GM12878 (cell line): ENCODE data around the gene CLTCL1. TPM values are rescaled to one million over a fixed set of nuclear protein-coding genes. Genes with fewer than 3 reads are reported as not detected.

Experiments used
- ATAC-seq: fragments of 200-7000 bp; cut with Tn5 transposase; 3 replicates; pipeline ENCODE4 v1.9.1; 2020; ENCODE audit warnings: mild to moderate bottlenecking, moderate library complexity
- BruUV-seq: library from RNA; stranded (reverse); fragments of 400-500 nt; replicated peaks from 2 replicates; lab custom pipeline; 2021; lab: Mats Ljungman, UMichigan
- CTCF ChIA-PET: fragments of 300-600 bp; sonication (Branson Sonifier 250); formaldehyde crosslinking; extraction: SDS; loops from one replicate; lab custom pipeline; 2021; ENCODE audit warnings: inconsistent platforms; lab: Yijun Ruan, JAX
- POLR2A ChIA-PET: fragments of 350-600 bp; formaldehyde crosslinking; extraction: SDS; loops from one replicate; lab custom pipeline; 2021; ENCODE audit warnings: inconsistent platforms; lab: Charles Lee
- RAD21 ChIA-PET: fragments of 300-600 bp; sonication (Branson Sonifier 250); formaldehyde crosslinking; loops from one replicate; lab custom pipeline; 2023; ENCODE audit warnings: antibody characterized with exemption; ENCODE audit not compliant: unreplicated experiment; lab: Charles Lee
- SMC1A ChIA-PET: fragments of 300-600 bp; sonication (Branson Sonifier 250); formaldehyde crosslinking; loops from one replicate; lab custom pipeline; 2023; ENCODE audit not compliant: unreplicated experiment, uncharacterized antibody; lab: Charles Lee
- DNase-seq: peaks from one replicate; pipeline ENCODE4 v3.0.0-alpha.2; 2011; ENCODE audit warnings: low read depth, low spot score
- FAIRE-seq: peaks from 3 replicates; lab custom pipeline; 2011; peaks lifted over from hg19 to GRCh38; lab: Jason Lieb, UNC
- H2AFZ ChIP-seq: 2 replicates; pipeline ENCODE4 v1.6.0; 2011; ENCODE audit warnings: low read depth, low read length, control low read depth; ENCODE audit not compliant: control insufficient read depth
- H3K27ac ChIP-seq: 2 replicates; pipeline ENCODE4 v1.5.1; 2011; ENCODE audit warnings: control low read depth; ENCODE audit not compliant: control insufficient read depth, insufficient read depth
- H3K27me3 ChIP-seq, 2 experiments: replicated peaks in 1 of 2; 2 replicates each; pipeline versions ENCODE4 v1.6.0 to v1.6.1; 2011; ENCODE audit warnings: low read length in 1 of 2; ENCODE audit not compliant: control insufficient read depth in 2 of 2, insufficient read depth in 2 of 2
- H3K36me3 ChIP-seq, 2 experiments: 2 replicates each; pipeline ENCODE4 v1.5.1; 2011; ENCODE audit warnings: low read length in 1 of 2; ENCODE audit not compliant: control insufficient read depth in 2 of 2, insufficient read depth in 2 of 2
- H3K4me1 ChIP-seq: 2 replicates; pipeline ENCODE4 v1.6.1; 2011; ENCODE audit warnings: mild to moderate bottlenecking, low read length, moderate library complexity, mixed read lengths; ENCODE audit not compliant: control insufficient read depth, insufficient read depth
- H3K4me2 ChIP-seq: 2 replicates; pipeline ENCODE4 v1.6.0; 2011; ENCODE audit warnings: control low read depth; ENCODE audit not compliant: control insufficient read depth, insufficient read depth
- H3K4me3 ChIP-seq: fragments of 200-600 bp; sonication (generic); 2 replicates; pipeline ENCODE4 v1.5.1; 2016
- H3K79me2 ChIP-seq: 2 replicates; pipeline ENCODE4 v1.6.0; 2011; ENCODE audit warnings: low read length; ENCODE audit not compliant: control insufficient read depth, insufficient read depth
- H3K9ac ChIP-seq: 2 replicates; pipeline ENCODE4 v1.8.0; 2011; ENCODE audit warnings: low read length, control low read depth, mixed read lengths; ENCODE audit not compliant: control insufficient read depth, insufficient read depth
- H3K9me3 ChIP-seq: replicated peaks from 3 replicates; pipeline ENCODE4 v1.5.1; 2011; ENCODE audit warnings: mild to moderate bottlenecking, low read length; ENCODE audit not compliant: control insufficient read depth, insufficient read depth
- H4K20me1 ChIP-seq: 2 replicates; pipeline ENCODE4 v1.6.0; 2011; ENCODE audit not compliant: control insufficient read depth, insufficient read depth
- BHLHE40 ChIP-seq, 2 experiments: fragments of 450-650 bp in 1 of 2; IDR thresholded peaks; 2 replicates each; pipeline ENCODE4 v1.6.1; 2011 to 2017; ENCODE audit warnings: low read depth in 2 of 2, borderline replicate concordance in 1 of 2, improper control_type of control experiment in 1 of 2, low read length in 1 of 2, mild to moderate bottlenecking in 1 of 2
- CBX3 ChIP-seq: fragments of 200-600 bp; sonication (generic); IDR thresholded peaks from 2 replicates; pipeline ENCODE4 v1.6.1; 2016; ENCODE audit warnings: low read depth, borderline replicate concordance
- EED ChIP-seq: sonication (generic); IDR thresholded peaks from 2 replicates; pipeline ENCODE4 v1.6.1; 2016; ENCODE audit warnings: antibody characterized with exemption, low read depth
- IKZF1 ChIP-seq: fragments of 450-650 bp; conservative IDR thresholded peaks from 2 replicates; pipeline ENCODE4 v1.6.1; 2017; ENCODE audit warnings: antibody characterized with exemption, mild to moderate bottlenecking
- JUNB ChIP-seq: IDR thresholded peaks from 2 replicates; pipeline ENCODE4 v1.6.1; 2016; ENCODE audit warnings: antibody characterized with exemption, mild to moderate bottlenecking
- PAX5 ChIP-seq: IDR thresholded peaks from 2 replicates; pipeline ENCODE4 v1.6.1; 2011; ENCODE audit warnings: low read depth, low read length, borderline replicate concordance
- SIX5 ChIP-seq: IDR thresholded peaks from 2 replicates; pipeline ENCODE4 v1.6.1; 2011; ENCODE audit warnings: mild to moderate bottlenecking, low read depth, low read length, moderate library complexity; ENCODE audit not compliant: severe bottlenecking
- WGBS: methylation state at CpG from one replicate; pipeline ENCODE4 v1.1.6; 2016; ENCODE audit warnings: low lambda C conversion rate; ENCODE audit not compliant: insufficient replicate concordance, insufficient coverage; ENCODE audit errors: missing lambda C conversion rate; 5-methylcytosine and 5-hydroxymethylcytosine counted together
- in situ Hi-C: fragments of 300-500 bp; cut with MboI; formaldehyde crosslinking; loops from 9 replicates; pipeline ENCODE4 v1.14.3; 2018; ENCODE audit warnings: mixed read lengths
- intact Hi-C: fragments of 100-400 bp; cut with micrococcal nuclease; formaldehyde crosslinking; loops from one replicate; pipeline ENCODE4 v1.14.2; 2022; ENCODE audit not compliant: unreplicated experiment
- polyA plus RNA-seq, 11 experiments: library from polyadenylated mRNA; depleted of rRNA in 4 of 11; unstranded in 6 of 11; stranded (reverse) in 5 of 11; fragments of >200 nt; fragmentation: Nextera tagmentation in 4 of 11; fragmentation: Illumina TruSeq in 1 of 11; extraction: Ambion mirVana in 4 of 11; extraction: Trizol in 1 of 11; gene quantifications; 1 replicate in 1 of 11; 2 replicates in 10 of 11; pipeline versions ENCODE4 v1.2.1 to v1.2.3, GENCODE V29; 2011 to 2016; ENCODE audit warnings: inconsistent platforms in 2 of 11, missing spikeins in 2 of 11, low read depth in 1 of 11
- total RNA-seq, 4 experiments: library from RNA; depleted of rRNA in 3 of 4; stranded (reverse); fragments of >200 nt in 3 of 4; fragmentation: Illumina TruSeq in 1 of 4; extraction: Trizol in 1 of 4; gene quantifications; 2 replicates each; pipeline versions ENCODE4 v1.2.1 to v1.2.3, GENCODE V29; 2013 to 2021
- TF ChIP-seq, protein P1 (sequence below): IDR thresholded peaks from 2 replicates; pipeline ENCODE4 v1.6.1; 2012; ENCODE audit warnings: low read depth, low read length, improper control_type of control experiment
- TF ChIP-seq, protein P2 (sequence below): IDR thresholded peaks from 2 replicates; pipeline ENCODE4 v1.6.1; 2011; ENCODE audit warnings: low read depth, mild to moderate bottlenecking, low read length, moderate library complexity, borderline replicate concordance; ENCODE audit errors: extremely low read depth
- TF ChIP-seq, protein P3 (sequence below): fragments of 450-650 bp; IDR thresholded peaks from 2 replicates; pipeline ENCODE4 v1.6.1; 2017; ENCODE audit warnings: antibody characterized with exemption, mild to moderate bottlenecking, moderate library complexity
- TF ChIP-seq, protein P4 (sequence below): fragments of 450-650 bp; IDR thresholded peaks from 2 replicates; pipeline ENCODE4 v1.6.1; 2017; ENCODE audit warnings: low read depth, mild to moderate bottlenecking, moderate library complexity

CLTCL1 gene
- total and polyA plus RNA-seq, 10 of the 15 experiments (the other 5 are each of a cell fraction or from before 2014, with no cell fraction given) = under 0.01 to 0.35 (median 0.12) TPM; not detected in 2

DNA sequence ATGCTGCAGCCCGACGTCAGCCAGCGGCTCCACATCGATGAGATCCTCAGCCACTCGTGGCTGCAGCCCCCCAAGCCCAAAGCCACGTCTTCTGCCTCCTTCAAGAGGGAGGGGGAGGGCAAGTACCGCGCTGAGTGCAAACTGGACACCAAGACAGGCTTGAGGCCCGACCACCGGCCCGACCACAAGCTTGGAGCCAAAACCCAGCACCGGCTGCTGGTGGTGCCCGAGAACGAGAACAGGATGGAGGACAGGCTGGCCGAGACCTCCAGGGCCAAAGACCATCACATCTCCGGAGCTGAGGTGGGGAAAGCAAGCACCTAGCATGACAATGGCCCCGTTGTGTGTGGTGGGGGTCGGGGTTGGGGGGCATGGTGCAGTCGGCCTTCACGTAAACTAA is 159.4 kb downstream of the CLTCL1 start:
- TF ChIP-seq, protein P1, sequence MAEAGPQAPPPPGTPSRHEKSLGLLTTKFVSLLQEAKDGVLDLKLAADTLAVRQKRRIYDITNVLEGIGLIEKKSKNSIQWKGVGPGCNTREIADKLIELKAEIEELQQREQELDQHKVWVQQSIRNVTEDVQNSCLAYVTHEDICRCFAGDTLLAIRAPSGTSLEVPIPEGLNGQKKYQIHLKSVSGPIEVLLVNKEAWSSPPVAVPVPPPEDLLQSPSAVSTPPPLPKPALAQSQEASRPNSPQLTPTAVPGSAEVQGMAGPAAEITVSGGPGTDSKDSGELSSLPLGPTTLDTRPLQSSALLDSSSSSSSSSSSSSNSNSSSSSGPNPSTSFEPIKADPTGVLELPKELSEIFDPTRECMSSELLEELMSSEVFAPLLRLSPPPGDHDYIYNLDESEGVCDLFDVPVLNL = no peak
- no peak for TF ChIP-seq IKZF1
- no peak for TF ChIP-seq CBX3
- TF ChIP-seq SIX5 = no peak
- no peak for TF ChIP-seq PAX5
- no peak for TF ChIP-seq BHLHE40 (IDR thresholded peaks at IDR 0.05; ENCODE audit: borderline replicate concordance in 1 of 2, low read depth in 2 of 2, low read length in 1 of 2)
- TF ChIP-seq, protein P2, sequence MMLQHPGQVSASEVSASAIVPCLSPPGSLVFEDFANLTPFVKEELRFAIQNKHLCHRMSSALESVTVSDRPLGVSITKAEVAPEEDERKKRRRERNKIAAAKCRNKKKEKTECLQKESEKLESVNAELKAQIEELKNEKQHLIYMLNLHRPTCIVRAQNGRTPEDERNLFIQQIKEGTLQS = no peak
- no peak for TF ChIP-seq JUNB
- TF ChIP-seq, protein P3, sequence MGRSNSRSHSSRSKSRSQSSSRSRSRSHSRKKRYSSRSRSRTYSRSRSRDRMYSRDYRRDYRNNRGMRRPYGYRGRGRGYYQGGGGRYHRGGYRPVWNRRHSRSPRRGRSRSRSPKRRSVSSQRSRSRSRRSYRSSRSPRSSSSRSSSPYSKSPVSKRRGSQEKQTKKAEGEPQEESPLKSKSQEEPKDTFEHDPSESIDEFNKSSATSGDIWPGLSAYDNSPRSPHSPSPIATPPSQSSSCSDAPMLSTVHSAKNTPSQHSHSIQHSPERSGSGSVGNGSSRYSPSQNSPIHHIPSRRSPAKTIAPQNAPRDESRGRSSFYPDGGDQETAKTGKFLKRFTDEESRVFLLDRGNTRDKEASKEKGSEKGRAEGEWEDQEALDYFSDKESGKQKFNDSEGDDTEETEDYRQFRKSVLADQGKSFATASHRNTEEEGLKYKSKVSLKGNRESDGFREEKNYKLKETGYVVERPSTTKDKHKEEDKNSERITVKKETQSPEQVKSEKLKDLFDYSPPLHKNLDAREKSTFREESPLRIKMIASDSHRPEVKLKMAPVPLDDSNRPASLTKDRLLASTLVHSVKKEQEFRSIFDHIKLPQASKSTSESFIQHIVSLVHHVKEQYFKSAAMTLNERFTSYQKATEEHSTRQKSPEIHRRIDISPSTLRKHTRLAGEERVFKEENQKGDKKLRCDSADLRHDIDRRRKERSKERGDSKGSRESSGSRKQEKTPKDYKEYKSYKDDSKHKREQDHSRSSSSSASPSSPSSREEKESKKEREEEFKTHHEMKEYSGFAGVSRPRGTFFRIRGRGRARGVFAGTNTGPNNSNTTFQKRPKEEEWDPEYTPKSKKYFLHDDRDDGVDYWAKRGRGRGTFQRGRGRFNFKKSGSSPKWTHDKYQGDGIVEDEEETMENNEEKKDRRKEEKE = no peak
- TF ChIP-seq EED = no peak
- TF ChIP-seq, protein P4, sequence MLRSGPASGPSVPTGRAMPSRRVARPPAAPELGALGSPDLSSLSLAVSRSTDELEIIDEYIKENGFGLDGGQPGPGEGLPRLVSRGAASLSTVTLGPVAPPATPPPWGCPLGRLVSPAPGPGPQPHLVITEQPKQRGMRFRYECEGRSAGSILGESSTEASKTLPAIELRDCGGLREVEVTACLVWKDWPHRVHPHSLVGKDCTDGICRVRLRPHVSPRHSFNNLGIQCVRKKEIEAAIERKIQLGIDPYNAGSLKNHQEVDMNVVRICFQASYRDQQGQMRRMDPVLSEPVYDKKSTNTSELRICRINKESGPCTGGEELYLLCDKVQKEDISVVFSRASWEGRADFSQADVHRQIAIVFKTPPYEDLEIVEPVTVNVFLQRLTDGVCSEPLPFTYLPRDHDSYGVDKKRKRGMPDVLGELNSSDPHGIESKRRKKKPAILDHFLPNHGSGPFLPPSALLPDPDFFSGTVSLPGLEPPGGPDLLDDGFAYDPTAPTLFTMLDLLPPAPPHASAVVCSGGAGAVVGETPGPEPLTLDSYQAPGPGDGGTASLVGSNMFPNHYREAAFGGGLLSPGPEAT = no peak
- RAD21 ChIA-PET = no interaction called here
- Histone ChIP-seq H4K20me1 (no peaks in the 10 kb centered on the region), H3K4me3 (no peak overlapping the region), H3K27me3 (no peaks in the 10 kb centered on the region), H3K9me3 (no peaks in the 10 kb centered on the region), H3K4me1 (no peaks in the 10 kb centered on the region), H3K27ac (no peak overlapping the region), H3K79me2 (no peaks in the 10 kb centered on the region), H3K4me2 (no peak overlapping the region), H3K9ac (no peak overlapping the region), H2AFZ (no peak overlapping the region), H3K36me3 (peaks cover 5 to 8% of the 10 kb centered on the region in 2 experiments)
- in situ Hi-C loops = no loop called here
- CTCF ChIA-PET = interaction anchor here (2.3 kb wide), 1 partner anchor 13 kb away, joined by 6 read pairs; the partner anchor contains the start of gene ESS2
- DNase-seq = no peak
- intact Hi-C loops = no loop called here
- no TSS peak for BruUV-seq
- 91% methylated on average over 20 of the region's 20 CpGs for WGBS
- FAIRE-seq = no peak
- SMC1A ChIA-PET = no interaction called here
- POLR2A ChIA-PET = no interaction called here
- ATAC-seq = no peak
